H1 (cell line): ENCODE measurements around the gene POGLUT2. TPM values are rescaled to one million over a fixed set of nuclear protein-coding genes. Genes with fewer than 3 reads are reported as not detected.

ENCODE experiments used
- BRCA1 ChIP-seq: IDR thresholded peaks from 2 replicates; pipeline ENCODE4 v1.6.1; 2012; ENCODE audit warnings: low read depth, low read length, improper control_type of control experiment
- GABPA ChIP-seq: IDR thresholded peaks from 2 replicates; pipeline ENCODE4 v1.6.1; 2011; ENCODE audit warnings: mild to moderate bottlenecking, low read length, moderate library complexity, borderline replicate concordance; ENCODE audit not compliant: insufficient read depth
- MAX ChIP-seq: IDR thresholded peaks from 2 replicates; pipeline ENCODE4 v1.6.1; 2012; ENCODE audit warnings: inconsistent platforms
- POLR2A ChIP-seq, 2 experiments: IDR thresholded peaks; 1 replicate in 1 of 2; 2 replicates in 1 of 2; pipeline ENCODE4 v1.6.1; 2011; ENCODE audit warnings: low read depth in 2 of 2, low read length in 2 of 2, mild to moderate bottlenecking in 2 of 2; ENCODE audit errors: control extremely low read depth in 1 of 2
- RFX5 ChIP-seq: IDR thresholded peaks from 2 replicates; pipeline ENCODE4 v1.6.1; 2011; ENCODE audit warnings: low read depth, low read length, improper control_type of control experiment, borderline replicate concordance
- SUZ12 ChIP-seq: fragments of 200-600 bp; sonication (generic); IDR thresholded peaks from 2 replicates; pipeline ENCODE4 v1.6.1; 2012; ENCODE audit warnings: mild to moderate bottlenecking, inconsistent platforms, low read length, moderate library complexity, mixed read lengths
- polyA plus RNA-seq, 7 experiments: library from polyadenylated mRNA; depleted of rRNA in 3 of 7; stranded (reverse) in 5 of 7; unstranded in 2 of 7; fragments of >200 nt in 5 of 7; fragments of 200-250 nt in 2 of 7; gene quantifications; 1 replicate in 5 of 7; 2 replicates in 1 of 7; 4 replicates in 1 of 7; pipeline versions ENCODE4 v1.2.1 to v1.2.3, GENCODE V29; 2011 to 2013; ENCODE audit warnings: missing spikeins in 2 of 7, mixed read lengths in 2 of 7
- total RNA-seq: library from RNA; stranded (reverse); fragmentation: NEBNext Ultra II Directional; extraction: Animal tissue kit (Norgen Biotek cat#: 25700); gene quantifications from 2 replicates; pipeline ENCODE4 v1.2.1, GENCODE V29; 2021

Gene POGLUT2
- total and polyA plus RNA-seq, 2 of the 8 experiments (the other 6 are each of a cell fraction or from before 2014, with no cell fraction given) = 9.9 to 22.3 TPM

- TF ChIP-seq BRCA1 (no peak), POLR2A (IDR thresholded peaks at IDR 0.05; ENCODE audit: control extremely low read depth in 1 of 2, low read depth in 2 of 2, low read length in 2 of 2) (no peak), SUZ12 (no peak), RFX5 (no peak), MAX (no peak), GABPA (no peak)
Observed at GRCh38 chr13:102751886-102752285, 46.9 kb downstream of the POGLUT2 start (continued).
